Upper lobe of right lung (tissue), 1 donor: Measurements from ENCODE around the gene EFR3B. TPM values are rescaled to one million over a fixed set of nuclear protein-coding genes. Genes with fewer than 3 reads are reported as not detected.

Source experiments
- ATAC-seq: fragments of 200-7000 bp; cut with Tn5 transposase; one replicate; pipeline ENCODE4 v1.9.1; 2020; ENCODE audit warnings: mild to moderate bottlenecking, moderate library complexity
- DNase-seq: peaks from one replicate; pipeline ENCODE4 v3.0.0-alpha.2; 2020
- H3K27ac ChIP-seq: fragments of 200-600 bp; one replicate; pipeline ENCODE4 v1.8.0; 2022
- H3K27me3 ChIP-seq: fragments of 200-600 bp; one replicate; pipeline ENCODE4 v1.8.0; 2022; ENCODE audit warnings: mild to moderate bottlenecking
- H3K36me3 ChIP-seq: fragments of 200-600 bp; one replicate; pipeline ENCODE4 v1.8.0; 2022
- H3K4me1 ChIP-seq: fragments of 200-600 bp; one replicate; pipeline ENCODE4 v1.8.0; 2022
- H3K4me3 ChIP-seq: fragments of 200-600 bp; one replicate; pipeline ENCODE4 v1.8.0; 2022; ENCODE audit warnings: mild to moderate bottlenecking
- H3K9me3 ChIP-seq: fragments of 200-600 bp; one replicate; pipeline ENCODE4 v1.8.0; 2022
- CTCF ChIP-seq: fragments of 200-600 bp; IDR thresholded peaks from one replicate; pipeline ENCODE4 v1.8.0; 2022; ENCODE audit warnings: antibody characterized with exemption
- intact Hi-C: fragments of 100-400 bp; cut with DNase I; formaldehyde crosslinking; loops from one replicate; pipeline ENCODE4 v1.11.0; 2022
- total RNA-seq: library from RNA; stranded (reverse); fragmentation: NEBNext Ultra II Directional; extraction: Animal tissue kit (Norgen Biotek cat#: 25700); gene quantifications from one replicate; pipeline ENCODE4 v1.2.1, GENCODE V29; 2021
- donor health status: DM: no; HTN: yes; CAD: no; lungs with severe emphysema.

EFR3B gene
- total RNA-seq, 1 donor from 2014 or later, result 10.7 TPM

- no peaks in the 10 kb centered on the region for H3K36me3 ChIP-seq
- H3K4me1 ChIP-seq, result peaks cover 19% of the 10 kb centered on the region
- H3K4me3 ChIP-seq, result no peak overlapping the region
- no peak for DNase-seq
- peaks cover 16% of the 10 kb centered on the region for H3K27me3 ChIP-seq
- no peak for TF ChIP-seq CTCF
- no peaks in the 10 kb centered on the region for H3K9me3 ChIP-seq
- intact Hi-C loops, result no loop called here
- no peak overlapping the region for H3K27ac ChIP-seq
- no peak for ATAC-seq
Measured at GRCh38 chr2:25044011-25044410, 2.1 kb downstream of the EFR3B start.

- DNase-seq (no peak), ATAC-seq (no peak)
- Histone ChIP-seq H3K4me3 (no peak overlapping the region), H3K4me1 (peaks cover 19% of the 10 kb centered on the region), H3K27me3 (peaks cover 16% of the 10 kb centered on the region), H3K36me3 (no peaks in the 10 kb centered on the region), H3K27ac (no peak overlapping the region), H3K9me3 (no peaks in the 10 kb centered on the region)
- intact Hi-C loops, result no loop called here
- no peak for TF ChIP-seq CTCF
Measured at GRCh38 chr2:25044990-25045389, 3.1 kb downstream of the EFR3B start.

- H3K27me3 ChIP-seq, result peaks cover 7% of the 10 kb centered on the region
- no peak for ATAC-seq
Measured at GRCh38 chr2:25049422-25049821, 7.5 kb downstream of the EFR3B start.

GRCh38 chr2:25050128-25050527 is 8.3 kb downstream of the EFR3B start:
- Histone ChIP-seq H3K36me3 (no peaks in the 10 kb centered on the region), H3K27ac (no peak overlapping the region), H3K27me3 (no peaks in the 10 kb centered on the region), H3K4me1 (no peaks in the 10 kb centered on the region), H3K9me3 (no peaks in the 10 kb centered on the region), H3K4me3 (no peak overlapping the region)
- TF ChIP-seq CTCF, result no peak
- ATAC-seq (no peak), DNase-seq (no peak)
- intact Hi-C loops, result no loop called here

More at GRCh38 chr2:25049422-25049821, 7.5 kb downstream of the EFR3B start:
- Histone ChIP-seq H3K9me3 (no peaks in the 10 kb centered on the region), H3K36me3 (no peaks in the 10 kb centered on the region), H3K4me1 (no peaks in the 10 kb centered on the region), H3K4me3 (no peak overlapping the region), H3K27ac (no peak overlapping the region)
- TF ChIP-seq CTCF, result no peak
- DNase-seq, result no peak
- intact Hi-C loops, result no loop called here

- intact Hi-C loops, result no loop called here
- Histone ChIP-seq H3K4me1 (no peaks in the 10 kb centered on the region), H3K4me3 (no peak overlapping the region), H3K27ac (no peak overlapping the region), H3K9me3 (no peaks in the 10 kb centered on the region), H3K36me3 (no peaks in the 10 kb centered on the region), H3K27me3 (no peaks in the 10 kb centered on the region)
- ATAC-seq, result peak; percentile 13
- DNase-seq, result no peak
- TF ChIP-seq CTCF, result no peak
Measured at GRCh38 chr2:25053041-25053440, 11.2 kb downstream of the EFR3B start.

- Histone ChIP-seq H3K27ac (no peak overlapping the region), H3K27me3 (no peaks in the 10 kb centered on the region), H3K9me3 (no peaks in the 10 kb centered on the region), H3K4me3 (no peak overlapping the region), H3K36me3 (no peaks in the 10 kb centered on the region), H3K4me1 (no peaks in the 10 kb centered on the region)
- intact Hi-C loops, result no loop called here
- no peak for DNase-seq
- TF ChIP-seq CTCF, result no peak
- ATAC-seq, result no peak
Measured at GRCh38 chr2:25054720-25055119, 12.8 kb downstream of the EFR3B start.
